ENCODE results near the gene DNAH7. TPM values are rescaled to one million over a fixed set of nuclear protein-coding genes. Genes with fewer than 3 reads are reported as not detected.

Gene DNAH7
- total RNA-seq (2014; rRNA removed; shearing (Covaris generic)): 0.20 and 0.32 TPM in 2 replicates

GRCh38 chr2:196068271-196069209, at the start of gene DNAH7:
TSS of gene DNAH7 (minus strand) at chr2:196068837. CDS start at chr2:196068711, 126 bp downstream.
- H3K4me1 ChIP-seq: peaks cover 7% of the 10 kb centered on the region
- H3K27ac ChIP-seq: no peak within 1 kb of the TSS; the same call in 1 of the 2 replicates
- no peaks in the 10 kb centered on the region for H3K36me3 ChIP-seq
- no peaks in the 10 kb centered on the region for H3K9me3 ChIP-seq (replicated peaks)
- peak within 1 kb of the TSS; percentile 65 for H3K4me3 ChIP-seq
- H3K27me3 ChIP-seq: no peaks in the 10 kb centered on the region
- DNase-seq: peak; percentile 94 to 95

GRCh38 chr2:196117214-196117705, 48.6 kb upstream of the DNAH7 start:
- H3K27ac ChIP-seq: no peak overlapping the region
- H3K9me3 ChIP-seq (replicated peaks): no peaks in the 10 kb centered on the region
- H3K36me3 ChIP-seq: no peaks in the 10 kb centered on the region
- H3K4me1 ChIP-seq: peaks cover 14% of the 10 kb centered on the region
- no peak overlapping the region for H3K4me3 ChIP-seq
- DNase-seq: no peak
- no peaks in the 10 kb centered on the region for H3K27me3 ChIP-seq

DNA sequence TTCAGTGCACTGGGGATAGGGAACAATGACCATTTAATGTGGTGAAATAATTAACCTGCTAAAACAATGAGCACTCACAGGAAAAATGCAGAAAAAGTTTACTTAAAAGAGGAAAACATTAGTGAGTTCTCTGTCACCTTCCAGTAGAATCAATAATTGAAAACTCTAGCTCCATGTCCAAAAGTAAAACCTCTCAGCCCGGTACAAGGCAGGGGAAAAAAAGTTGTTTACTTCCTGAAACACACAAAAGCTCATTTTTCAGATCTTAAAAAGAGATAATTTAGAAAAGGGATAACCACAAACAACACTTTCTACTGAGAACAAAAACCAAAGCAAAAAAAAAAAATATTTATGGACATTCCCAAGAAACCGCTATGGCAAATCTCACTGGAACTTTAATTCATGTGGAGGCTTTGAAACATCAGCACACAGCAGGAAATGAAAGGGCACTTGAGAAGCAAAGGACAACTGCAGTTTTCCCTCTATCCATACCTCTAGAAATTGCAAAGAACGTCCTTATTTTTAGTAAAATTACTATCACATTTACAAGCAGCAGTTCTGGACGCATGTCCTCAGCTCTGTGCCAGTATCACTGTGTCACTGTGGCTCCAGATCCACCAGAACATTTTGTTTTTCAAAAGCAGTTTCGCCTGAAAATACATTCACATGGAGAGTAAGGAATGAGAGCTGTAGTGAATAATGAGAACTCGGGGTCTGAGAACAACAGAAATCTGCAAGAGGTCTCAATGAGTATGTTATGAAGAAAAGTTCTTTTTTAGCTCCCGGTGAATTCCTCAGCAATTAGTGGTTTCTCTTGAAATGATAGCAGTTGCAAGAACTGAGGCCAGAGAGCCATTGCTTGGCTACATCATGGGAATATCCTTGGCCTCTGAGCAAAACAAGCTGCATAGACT, 44.7 kb upstream of the DNAH7 start:
- Histone ChIP-seq H3K27ac (peak overlapping the region; percentile 88), H3K4me3 (peak overlapping the region; percentile 47), H3K36me3 (no peaks in the 10 kb centered on the region)

DNA sequence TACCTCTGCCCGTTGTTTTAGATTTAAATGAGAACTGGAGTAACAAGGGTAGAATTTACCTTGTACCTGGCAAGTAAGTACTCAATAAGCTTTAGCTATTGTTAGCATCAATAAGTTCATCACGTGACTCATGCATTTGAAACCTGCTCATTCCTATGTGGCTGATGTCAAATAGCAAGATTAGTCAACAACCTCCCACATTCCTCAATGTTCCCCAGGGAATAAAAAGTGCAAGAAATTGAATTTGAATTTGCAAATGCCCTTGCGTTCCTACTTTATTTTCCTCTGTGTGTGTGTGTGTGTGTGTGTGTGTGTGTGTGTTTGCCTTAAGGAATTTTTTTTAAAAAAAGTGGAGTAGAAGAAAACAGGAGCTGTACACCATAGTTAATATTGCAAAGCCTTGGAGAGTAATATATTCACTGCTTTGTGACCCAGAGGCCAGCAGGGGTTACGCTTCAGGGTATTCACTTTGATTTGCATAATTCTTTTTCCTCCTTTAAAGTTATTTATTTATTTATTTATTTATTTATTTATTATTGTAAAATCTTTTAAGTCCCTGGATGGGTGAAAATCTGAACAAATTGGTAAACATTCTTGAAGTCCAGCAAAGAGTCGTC, 43.9 kb upstream of the DNAH7 start:
- Histone ChIP-seq H3K4me3 (peak overlapping the region; percentile 47), H3K36me3 (no peaks in the 10 kb centered on the region), H3K4me1 (peaks cover 21% of the 10 kb centered on the region), H3K27me3 (no peaks in the 10 kb centered on the region), H3K9me3 (replicated peaks) (no peaks in the 10 kb centered on the region), H3K27ac (peak overlapping the region; percentile 88)
- peak; percentile 54 to 68 for DNase-seq

More for the DNA sequence above, 44.7 kb upstream of the DNAH7 start:
- no peaks in the 10 kb centered on the region for H3K9me3 ChIP-seq (replicated peaks)
- H3K27me3 ChIP-seq: no peaks in the 10 kb centered on the region
- peak; percentile 45 to 78 for DNase-seq
- H3K4me1 ChIP-seq: peaks cover 21% of the 10 kb centered on the region

GRCh38 chr2:196108604-196109003, 40.0 kb upstream of the DNAH7 start:
- Histone ChIP-seq H3K27me3 (no peaks in the 10 kb centered on the region), H3K4me3 (no peak overlapping the region), H3K9me3 (replicated peaks) (no peaks in the 10 kb centered on the region), H3K36me3 (no peaks in the 10 kb centered on the region), H3K27ac (no peak overlapping the region), H3K4me1 (peaks cover 16% of the 10 kb centered on the region)
- DNase-seq: no peak

- no peaks in the 10 kb centered on the region for H3K27me3 ChIP-seq
- H3K4me3 ChIP-seq: no peak overlapping the region
- no peaks in the 10 kb centered on the region for H3K36me3 ChIP-seq
- peaks cover 3% of the 10 kb centered on the region; the same call in 1 of the 2 replicates for H3K4me1 ChIP-seq
- DNase-seq: no peak
- H3K9me3 ChIP-seq (replicated peaks): no peaks in the 10 kb centered on the region
- H3K27ac ChIP-seq: no peak overlapping the region
Observed at GRCh38 chr2:196105951-196106350, 37.3 kb upstream of the DNAH7 start.

DNA sequence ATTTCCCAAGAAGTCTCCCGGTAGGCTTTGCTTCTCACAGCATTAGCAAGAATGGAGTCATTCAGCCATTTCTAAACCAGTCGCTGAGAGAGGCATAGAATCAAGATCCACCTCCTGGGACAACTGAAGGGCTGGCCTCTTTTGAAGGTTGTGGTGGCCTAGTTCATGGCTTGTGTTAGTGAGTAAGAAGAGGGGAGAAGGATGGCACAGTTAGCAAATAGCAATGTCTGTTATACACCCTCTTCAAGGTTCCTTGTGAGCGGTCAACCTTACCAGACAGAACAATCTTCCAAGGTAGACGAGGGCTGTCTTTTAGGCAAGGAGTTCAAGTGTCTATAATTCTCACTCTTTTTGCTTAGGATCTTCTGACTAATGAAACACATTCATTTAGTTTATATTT, 35.4 kb upstream of the DNAH7 start:
- Histone ChIP-seq H3K4me1 (peaks cover 12% of the 10 kb centered on the region), H3K36me3 (no peaks in the 10 kb centered on the region), H3K4me3 (no peak overlapping the region), H3K9me3 (replicated peaks) (no peaks in the 10 kb centered on the region), H3K27me3 (no peaks in the 10 kb centered on the region), H3K27ac (no peak overlapping the region)
- DNase-seq: no peak

GRCh38 chr2:196103626-196104025, 35.0 kb upstream of the DNAH7 start:
- Histone ChIP-seq H3K4me3 (no peak overlapping the region), H3K27ac (no peak overlapping the region), H3K9me3 (replicated peaks) (no peaks in the 10 kb centered on the region), H3K4me1 (peaks cover 13% of the 10 kb centered on the region), H3K36me3 (no peaks in the 10 kb centered on the region), H3K27me3 (no peaks in the 10 kb centered on the region)
- DNase-seq: no peak

GRCh38 chr2:196101325-196101991, 32.8 kb upstream of the DNAH7 start:
- Histone ChIP-seq H3K4me1 (peaks cover 13% of the 10 kb centered on the region), H3K9me3 (replicated peaks) (no peaks in the 10 kb centered on the region), H3K27ac (no peak overlapping the region), H3K36me3 (no peaks in the 10 kb centered on the region), H3K4me3 (no peak overlapping the region), H3K27me3 (no peaks in the 10 kb centered on the region)
- DNase-seq: peak; percentile 30 to 53

DNA sequence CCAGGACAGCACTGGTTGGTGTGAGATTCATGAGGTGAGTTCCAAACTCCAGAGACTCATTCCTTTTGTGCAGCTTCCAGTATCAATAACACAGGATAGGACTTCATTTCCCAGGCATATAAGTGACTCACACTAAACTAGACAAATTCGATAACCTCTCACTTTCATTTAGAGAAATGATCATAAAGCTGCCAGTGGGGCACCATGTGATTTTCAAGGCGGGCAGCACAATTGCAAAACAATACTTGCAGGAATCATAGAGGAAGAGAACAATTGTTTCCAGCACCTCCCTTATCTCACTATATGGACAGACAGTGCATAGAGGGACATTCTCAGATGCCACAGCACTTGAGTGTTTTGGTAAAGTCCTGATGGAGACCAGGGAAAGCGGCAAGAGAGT, 31.3 kb upstream of the DNAH7 start:
- Histone ChIP-seq H3K27ac (no peak overlapping the region), H3K9me3 (replicated peaks) (no peaks in the 10 kb centered on the region)
- DNase-seq: no peak

GRCh38 chr2:196097864-196098660, 29.4 kb upstream of the DNAH7 start:
- Histone ChIP-seq H3K9me3 (replicated peaks) (peaks cover 11% of the 10 kb centered on the region), H3K27me3 (no peaks in the 10 kb centered on the region), H3K36me3 (no peaks in the 10 kb centered on the region), H3K4me1 (peaks cover 13% of the 10 kb centered on the region), H3K27ac (no peak overlapping the region), H3K4me3 (no peak overlapping the region)
- DNase-seq: no peak

More for the DNA sequence above, 31.3 kb upstream of the DNAH7 start:
- Histone ChIP-seq H3K27me3 (no peaks in the 10 kb centered on the region), H3K36me3 (no peaks in the 10 kb centered on the region), H3K4me1 (peaks cover 13% of the 10 kb centered on the region), H3K4me3 (no peak overlapping the region)

DNA sequence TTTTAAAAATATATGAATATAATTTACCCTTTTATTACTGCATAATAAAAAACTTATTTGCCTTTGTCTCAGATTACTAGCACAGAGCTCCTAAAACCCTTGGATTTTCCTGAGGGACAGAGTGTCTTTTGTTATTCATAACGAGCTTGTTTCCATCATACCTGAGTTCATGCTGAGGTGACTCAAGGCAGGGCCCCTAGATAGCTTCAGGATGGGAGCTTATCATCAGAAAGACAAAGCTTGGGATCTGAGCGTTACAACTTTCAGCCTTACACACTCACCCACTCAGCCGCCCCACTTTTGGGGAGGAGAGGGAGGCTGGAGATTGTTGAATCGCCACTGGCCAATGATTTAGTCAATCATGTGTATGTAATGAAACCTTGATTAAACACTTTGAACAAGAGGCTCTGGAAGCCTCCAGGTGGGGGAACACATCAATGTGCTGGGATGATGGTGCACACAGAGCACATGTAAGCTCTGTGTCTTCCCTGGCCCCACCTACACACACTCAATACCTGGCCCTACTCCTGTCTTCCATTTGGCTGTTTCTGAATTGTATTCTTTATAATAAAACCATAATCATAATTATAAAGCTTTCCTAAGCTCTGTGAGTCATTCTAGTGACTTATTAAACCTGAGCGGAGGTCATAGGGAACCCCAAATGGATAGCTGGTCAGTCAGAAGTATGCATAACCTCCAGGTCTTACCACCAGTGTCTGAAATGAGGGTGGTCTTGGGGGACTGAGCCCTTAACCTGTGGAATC, 28.5 kb upstream of the DNAH7 start:
- H3K4me1 ChIP-seq: peaks cover 13% of the 10 kb centered on the region
- H3K27ac ChIP-seq: no peak overlapping the region
- no peaks in the 10 kb centered on the region for H3K27me3 ChIP-seq
- DNase-seq: no peak
- no peak overlapping the region for H3K4me3 ChIP-seq
- H3K9me3 ChIP-seq (replicated peaks): peaks cover 11% of the 10 kb centered on the region
- H3K36me3 ChIP-seq: no peaks in the 10 kb centered on the region

DNA sequence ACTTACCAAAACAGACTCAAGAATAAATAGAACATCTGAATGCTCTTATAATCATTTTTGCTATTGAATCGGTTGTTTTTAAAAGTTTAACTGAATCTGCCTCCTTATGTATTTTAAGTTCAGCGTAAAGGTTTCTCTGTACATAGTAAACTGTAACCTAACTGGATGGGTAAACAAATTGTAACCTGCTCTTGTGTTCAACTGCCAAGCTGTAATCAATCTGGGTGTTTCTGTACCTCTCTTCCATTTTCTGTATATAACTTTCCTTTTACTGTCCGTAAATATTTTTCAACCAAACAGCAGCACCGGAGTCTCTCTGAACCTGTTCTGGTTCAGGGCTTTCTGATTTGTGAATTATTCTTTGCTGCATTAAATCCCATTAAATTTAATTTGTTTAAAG, 27.6 kb upstream of the DNAH7 start:
- no peak for DNase-seq
- H3K27ac ChIP-seq: no peak overlapping the region
- H3K27me3 ChIP-seq: no peaks in the 10 kb centered on the region
- peaks cover 10% of the 10 kb centered on the region for H3K4me1 ChIP-seq
- H3K36me3 ChIP-seq: no peaks in the 10 kb centered on the region
- peaks cover 11% of the 10 kb centered on the region for H3K9me3 ChIP-seq (replicated peaks)
- H3K4me3 ChIP-seq: no peak overlapping the region
